AML-193 (cell line): ENCODE data around the gene RASIP1.
"Not testable (repeated sequence)": the region's sequence is repeated elsewhere in the genome, so short reads cannot be mapped to it uniquely, and the experiment has no call there.

Experiments used
- DNase-seq, 2 experiments: peaks; one replicate each; lab custom pipeline; 2025; lab: John Stamatoyannopoulos, UW

Gene RASIP1

GRCh38 chr19:48713041-48713863, 27.2 kb downstream of the RASIP1 start:
- peak; percentile 0 to 1 for DNase-seq

- DNase-seq = no peak
Measured at GRCh38 chr19:48711106-48711662, 29.2 kb downstream of the RASIP1 start.

GRCh38 chr19:48708471-48708870, 31.9 kb downstream of the RASIP1 start:
- DNase-seq = no peak

GRCh38 chr19:48705431-48705830, 35.0 kb downstream of the RASIP1 start:
- DNase-seq = no peak

GRCh38 chr19:48703316-48703715, 37.1 kb downstream of the RASIP1 start:
- no peak for DNase-seq

GRCh38 chr19:48702701-48703100, 37.7 kb downstream of the RASIP1 start:
- no peak for DNase-seq

GRCh38 chr19:48698046-48698445, 42.4 kb downstream of the RASIP1 start:
- DNase-seq = no peak

- DNase-seq = no peak
Measured at GRCh38 chr19:48696353-48697010, 43.9 kb downstream of the RASIP1 start.

- DNase-seq = no peak
Measured at GRCh38 chr19:48695743-48696352, 44.6 kb downstream of the RASIP1 start, which contains the start of gene FUT2. Gene FUT2 (plus strand): TSS chr19:48695971. CDS start chr19:48702957, 6,986 bp downstream.

- not testable (repeated sequence) for DNase-seq
Measured at GRCh38 chr19:48693629-48694028, 46.8 kb downstream of the RASIP1 start.

- no peak for DNase-seq
Measured at GRCh38 chr19:48689449-48689848, 51.0 kb downstream of the RASIP1 start.

- DNase-seq = no peak
Measured at GRCh38 chr19:48687776-48688175, 52.6 kb downstream of the RASIP1 start.

- DNase-seq = not testable (repeated sequence)
Measured at GRCh38 chr19:48686637-48687036, 53.8 kb downstream of the RASIP1 start.

GRCh38 chr19:48686088-48686487, 54.3 kb downstream of the RASIP1 start:
- DNase-seq = no peak

GRCh38 chr19:48685583-48685982, 54.8 kb downstream of the RASIP1 start:
- DNase-seq = no peak

- no peak for DNase-seq
Measured at GRCh38 chr19:48683349-48683748, 57.1 kb downstream of the RASIP1 start.

GRCh38 chr19:48681127-48681470, 59.3 kb downstream of the RASIP1 start:
- no peak for DNase-seq

GRCh38 chr19:48680436-48681126, 59.8 kb downstream of the RASIP1 start:
- no peak for DNase-seq

GRCh38 chr19:48680006-48680405, 60.4 kb downstream of the RASIP1 start:
- DNase-seq = not testable (repeated sequence)

- no peak for DNase-seq
Measured at GRCh38 chr19:48678201-48678600, 62.2 kb downstream of the RASIP1 start.

- DNase-seq = no peak
Measured at GRCh38 chr19:48676887-48677286, 63.5 kb downstream of the RASIP1 start.

GRCh38 chr19:48676487-48676886, 63.9 kb downstream of the RASIP1 start:
- DNase-seq = no peak
